WTC11 (cell line): ENCODE measurements around the gene SLC25A10. TPM values are rescaled to one million over a fixed set of nuclear protein-coding genes. Genes with fewer than 3 reads are reported as not detected.

Experiments
- ATAC-seq: fragments of 200-7000 bp; cut with Tn5 transposase; 2 replicates; pipeline ENCODE4 v1.10.0; 2021; ENCODE audit warnings: mild to moderate bottlenecking, moderate library complexity
- CTCF ChIA-PET: fragments of 300-600 bp; sonication (Branson Sonifier 250); formaldehyde crosslinking; loops from one replicate; lab custom pipeline; 2021; ENCODE audit warnings: antibody characterized with exemption; lab: Charles Lee
- POLR2A ChIA-PET: fragments of 350-600 bp; sonication (Branson Sonifier 250); formaldehyde crosslinking; loops from one replicate; lab custom pipeline; 2021; ENCODE audit warnings: antibody characterized with exemption; lab: Charles Lee
- DNase-seq: peaks from one replicate; pipeline ENCODE4 v3.0.0; 2021; ENCODE audit warnings: low spot score
- H3K27ac Mint-ChIP-seq: 2 replicates; pipeline ENCODE4 v1.8.0; 2021; ENCODE audit warnings: mixed read lengths
- H3K27me3 Mint-ChIP-seq: 2 replicates; pipeline ENCODE4 v1.8.0; 2021; ENCODE audit warnings: low read depth, mild to moderate bottlenecking, moderate library complexity, mixed read lengths
- H3K36me3 Mint-ChIP-seq: 2 replicates; pipeline ENCODE4 v1.8.0; 2021; ENCODE audit warnings: mixed read lengths
- H3K4me1 Mint-ChIP-seq: 2 replicates; pipeline ENCODE4 v1.8.0; 2022; ENCODE audit warnings: mixed read lengths
- H3K4me3 Mint-ChIP-seq: 2 replicates; pipeline ENCODE4 v1.8.0; 2021; ENCODE audit warnings: mild to moderate bottlenecking, moderate library complexity, mixed read lengths
- H3K9me3 Mint-ChIP-seq: 2 replicates; pipeline ENCODE4 v1.8.0; 2021; ENCODE audit warnings: mixed read lengths
- CREM ChIP-seq: sonication (generic); formaldehyde crosslinking; IDR thresholded peaks from 2 replicates; pipeline ENCODE4 v1.8.1; 2022; ENCODE audit warnings: mild to moderate bottlenecking, missing genetic modification reagents, moderate library complexity
- EMX1 ChIP-seq: fragments of 250-450 bp; sonication (Bioruptor Pico); IDR thresholded peaks from 2 replicates; pipeline ENCODE4 v1.8.0; 2021; ENCODE audit warnings: mild to moderate bottlenecking
- FOXP4 ChIP-seq: sonication (generic); formaldehyde crosslinking; IDR thresholded peaks from 2 replicates; pipeline ENCODE4 v1.8.0; 2022; ENCODE audit warnings: mild to moderate bottlenecking, missing genetic modification reagents
- GABPB1 ChIP-seq: sonication (generic); formaldehyde crosslinking; IDR thresholded peaks from 2 replicates; pipeline ENCODE4 v1.8.1; 2023; ENCODE audit warnings: mild to moderate bottlenecking, missing genetic modification reagents
- GRHL2 ChIP-seq: fragments of 250-450 bp; sonication (Bioruptor Pico); IDR thresholded peaks from 2 replicates; pipeline ENCODE4 v1.8.0; 2022; ENCODE audit warnings: mild to moderate bottlenecking, moderate library complexity; ENCODE audit not compliant: insufficient replicate concordance, severe bottlenecking
- GTF2I ChIP-seq: fragments of 250-450 bp; sonication (Bioruptor Pico); conservative IDR thresholded peaks from 2 replicates; pipeline ENCODE4 v1.4.0; 2021; ENCODE audit warnings: mild to moderate bottlenecking
- IRF2 ChIP-seq: sonication (generic); formaldehyde crosslinking; IDR thresholded peaks from 2 replicates; pipeline ENCODE4 v1.8.0; 2022; ENCODE audit warnings: low read depth, missing genetic modification reagents, borderline replicate concordance
- NFE2L1 ChIP-seq: sonication (generic); formaldehyde crosslinking; IDR thresholded peaks from 2 replicates; pipeline ENCODE4 v1.8.1; 2023; ENCODE audit warnings: missing genetic modification reagents
- SMAD3 ChIP-seq: sonication (generic); formaldehyde crosslinking; IDR thresholded peaks from 2 replicates; pipeline ENCODE4 v1.8.0; 2022; ENCODE audit warnings: missing genetic modification reagents, mild to moderate bottlenecking, borderline replicate concordance
- TCF7 ChIP-seq: sonication (generic); formaldehyde crosslinking; IDR thresholded peaks from 2 replicates; pipeline ENCODE4 v1.8.0; 2022; ENCODE audit warnings: mild to moderate bottlenecking, low read depth, missing genetic modification reagents, moderate library complexity
- TEAD1 ChIP-seq: sonication (generic); formaldehyde crosslinking; IDR thresholded peaks from 2 replicates; pipeline ENCODE4 v1.8.0; 2022; ENCODE audit warnings: mild to moderate bottlenecking, missing genetic modification reagents
- TP53 ChIP-seq: sonication (generic); formaldehyde crosslinking; IDR thresholded peaks from 2 replicates; pipeline ENCODE4 v1.8.1; 2023; ENCODE audit warnings: mild to moderate bottlenecking, missing genetic modification reagents
- ZBTB43 ChIP-seq: sonication (generic); formaldehyde crosslinking; IDR thresholded peaks from 2 replicates; pipeline ENCODE4 v1.8.1; 2023; ENCODE audit warnings: mild to moderate bottlenecking, missing genetic modification reagents
- ZNF219 ChIP-seq: sonication (generic); formaldehyde crosslinking; IDR thresholded peaks from 2 replicates; pipeline ENCODE4 v1.8.0; 2023; ENCODE audit warnings: missing genetic modification reagents, mild to moderate bottlenecking, borderline replicate concordance
- ZNF317 ChIP-seq: sonication (generic); formaldehyde crosslinking; IDR thresholded peaks from 2 replicates; pipeline ENCODE4 v1.8.1; 2023; ENCODE audit warnings: low read depth, mild to moderate bottlenecking, moderate library complexity, missing genetic modification reagents, borderline replicate concordance
- total RNA-seq: library from RNA; stranded (reverse); gene quantifications from 3 replicates; pipeline ENCODE4 v1.2.3, GENCODE V29; 2021
- TF ChIP-seq, protein P1 (sequence below): sonication (generic); formaldehyde crosslinking; IDR thresholded peaks from 2 replicates; pipeline ENCODE4 v1.8.0; 2022; ENCODE audit warnings: missing genetic modification reagents
- TF ChIP-seq, protein P2 (sequence below): sonication (generic); formaldehyde crosslinking; IDR thresholded peaks from 2 replicates; pipeline ENCODE4 v1.8.1; 2022; ENCODE audit warnings: low read depth, missing genetic modification reagents, borderline replicate concordance
- TF ChIP-seq, protein P3 (sequence below): fragments of 250-450 bp; sonication (Bioruptor Pico); IDR thresholded peaks from 2 replicates; pipeline ENCODE4 v1.9.0; 2021; ENCODE audit warnings: mild to moderate bottlenecking

The SLC25A10 gene
- total RNA-seq, 1 experiment from 2014 or later = 38.7 TPM

GRCh38 chr17:81715872-81716673, 4.0 kb downstream of the SLC25A10 start:
- Mint-ChIP-seq H3K4me3 (no peak overlapping the region), H3K36me3 (0 out of 2 replicates have a peak, but pooled peaks cover 4% of the 10 kb centered on the region)
- CTCF ChIA-PET = interaction anchor here (0.9 to 1.0 kb wide), 2 partner anchors 117 to 151 kb away, joined by 3 to 4 read pairs; partner anchors contain the start of gene MCRIP1

DNA sequence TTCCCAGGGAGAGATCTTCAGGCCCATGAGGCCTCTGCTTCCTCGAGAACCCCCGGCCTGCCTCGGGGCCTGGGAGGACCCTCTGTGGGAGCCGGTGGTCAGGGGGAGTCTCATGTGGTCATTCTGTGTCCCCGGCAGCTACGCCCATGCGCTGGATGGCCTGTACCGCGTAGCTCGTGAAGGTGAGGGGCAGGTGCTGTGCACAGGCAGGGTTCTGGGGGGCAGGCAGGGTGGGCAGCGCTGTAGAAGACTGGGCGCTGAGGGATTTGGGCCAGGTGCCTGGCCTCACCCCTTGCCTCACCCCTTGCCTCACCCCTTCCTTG, 4.6 kb downstream of the SLC25A10 start:
- TF ChIP-seq TEAD1 (CRISPR knock-in tag) (no peak), FOXP4 (CRISPR knock-in tag) (no peak), ZNF317 (CRISPR knock-in tag) (no peak), ZNF219 (no peak)
- Mint-ChIP-seq H3K27ac (no peak overlapping the region), H3K4me3 (no peak overlapping the region), H3K9me3 (no peaks in the 10 kb centered on the region), H3K36me3 (0 out of 2 replicates have a peak, but pooled peaks cover 4% of the 10 kb centered on the region), H3K4me1 (peaks cover 7% of the 10 kb centered on the region), H3K27me3 (peaks cover 2% of the 10 kb centered on the region; the same call in 1 of the 2 replicates)
- POLR2A ChIA-PET = interaction anchor here (0.5 kb wide), 1 partner anchor 79 kb away, joined by 3 read pairs; no protein-coding TSS in a partner anchor
- ATAC-seq (no peak), DNase-seq (no peak)
- CTCF ChIA-PET = interaction anchor here (1.0 kb wide), 1 partner anchor 151 kb away, joined by 4 read pairs; no protein-coding TSS in a partner anchor

More at GRCh38 chr17:81715872-81716673, 4.0 kb downstream of the SLC25A10 start:
- DNase-seq (no peak), ATAC-seq (no peak)
- POLR2A ChIA-PET = interaction anchor here (0.5 kb wide), 1 partner anchor 80 kb away, joined by 3 read pairs; no protein-coding TSS in a partner anchor
- Mint-ChIP-seq H3K9me3 (no peaks in the 10 kb centered on the region), H3K27me3 (peaks cover 2% of the 10 kb centered on the region; the same call in 1 of the 2 replicates), H3K4me1 (peaks cover 8% of the 10 kb centered on the region), H3K27ac (no peak overlapping the region)
- TF ChIP-seq ZBTB43 (CRISPR knock-in tag) (no peak), CREM (no peak), GRHL2 (CRISPR knock-in tag) (no peak), IRF2 (no peak), GTF2I (CRISPR knock-in tag) (no peak), GABPB1 (no peak), NFE2L1 (CRISPR knock-in tag) (no peak), SMAD3 (CRISPR knock-in tag) (no peak), EMX1 (CRISPR knock-in tag) (no peak), TP53 (CRISPR knock-in tag) (no peak), ZNF317 (CRISPR knock-in tag) (no peak), TCF7 (no peak)
- TF ChIP-seq, protein P1, sequence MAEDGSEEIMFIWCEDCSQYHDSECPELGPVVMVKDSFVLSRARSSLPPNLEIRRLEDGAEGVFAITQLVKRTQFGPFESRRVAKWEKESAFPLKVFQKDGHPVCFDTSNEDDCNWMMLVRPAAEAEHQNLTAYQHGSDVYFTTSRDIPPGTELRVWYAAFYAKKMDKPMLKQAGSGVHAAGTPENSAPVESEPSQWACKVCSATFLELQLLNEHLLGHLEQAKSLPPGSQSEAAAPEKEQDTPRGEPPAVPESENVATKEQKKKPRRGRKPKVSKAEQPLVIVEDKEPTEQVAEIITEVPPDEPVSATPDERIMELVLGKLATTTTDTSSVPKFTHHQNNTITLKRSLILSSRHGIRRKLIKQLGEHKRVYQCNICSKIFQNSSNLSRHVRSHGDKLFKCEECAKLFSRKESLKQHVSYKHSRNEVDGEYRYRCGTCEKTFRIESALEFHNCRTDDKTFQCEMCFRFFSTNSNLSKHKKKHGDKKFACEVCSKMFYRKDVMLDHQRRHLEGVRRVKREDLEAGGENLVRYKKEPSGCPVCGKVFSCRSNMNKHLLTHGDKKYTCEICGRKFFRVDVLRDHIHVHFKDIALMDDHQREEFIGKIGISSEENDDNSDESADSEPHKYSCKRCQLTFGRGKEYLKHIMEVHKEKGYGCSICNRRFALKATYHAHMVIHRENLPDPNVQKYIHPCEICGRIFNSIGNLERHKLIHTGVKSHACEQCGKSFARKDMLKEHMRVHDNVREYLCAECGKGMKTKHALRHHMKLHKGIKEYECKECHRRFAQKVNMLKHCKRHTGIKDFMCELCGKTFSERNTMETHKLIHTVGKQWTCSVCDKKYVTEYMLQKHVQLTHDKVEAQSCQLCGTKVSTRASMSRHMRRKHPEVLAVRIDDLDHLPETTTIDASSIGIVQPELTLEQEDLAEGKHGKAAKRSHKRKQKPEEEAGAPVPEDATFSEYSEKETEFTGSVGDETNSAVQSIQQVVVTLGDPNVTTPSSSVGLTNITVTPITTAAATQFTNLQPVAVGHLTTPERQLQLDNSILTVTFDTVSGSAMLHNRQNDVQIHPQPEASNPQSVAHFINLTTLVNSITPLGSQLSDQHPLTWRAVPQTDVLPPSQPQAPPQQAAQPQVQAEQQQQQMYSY = no peak
- TF ChIP-seq, protein P2, sequence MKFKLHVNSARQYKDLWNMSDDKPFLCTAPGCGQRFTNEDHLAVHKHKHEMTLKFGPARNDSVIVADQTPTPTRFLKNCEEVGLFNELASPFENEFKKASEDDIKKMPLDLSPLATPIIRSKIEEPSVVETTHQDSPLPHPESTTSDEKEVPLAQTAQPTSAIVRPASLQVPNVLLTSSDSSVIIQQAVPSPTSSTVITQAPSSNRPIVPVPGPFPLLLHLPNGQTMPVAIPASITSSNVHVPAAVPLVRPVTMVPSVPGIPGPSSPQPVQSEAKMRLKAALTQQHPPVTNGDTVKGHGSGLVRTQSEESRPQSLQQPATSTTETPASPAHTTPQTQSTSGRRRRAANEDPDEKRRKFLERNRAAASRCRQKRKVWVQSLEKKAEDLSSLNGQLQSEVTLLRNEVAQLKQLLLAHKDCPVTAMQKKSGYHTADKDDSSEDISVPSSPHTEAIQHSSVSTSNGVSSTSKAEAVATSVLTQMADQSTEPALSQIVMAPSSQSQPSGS = no peak
- TF ChIP-seq, protein P3, sequence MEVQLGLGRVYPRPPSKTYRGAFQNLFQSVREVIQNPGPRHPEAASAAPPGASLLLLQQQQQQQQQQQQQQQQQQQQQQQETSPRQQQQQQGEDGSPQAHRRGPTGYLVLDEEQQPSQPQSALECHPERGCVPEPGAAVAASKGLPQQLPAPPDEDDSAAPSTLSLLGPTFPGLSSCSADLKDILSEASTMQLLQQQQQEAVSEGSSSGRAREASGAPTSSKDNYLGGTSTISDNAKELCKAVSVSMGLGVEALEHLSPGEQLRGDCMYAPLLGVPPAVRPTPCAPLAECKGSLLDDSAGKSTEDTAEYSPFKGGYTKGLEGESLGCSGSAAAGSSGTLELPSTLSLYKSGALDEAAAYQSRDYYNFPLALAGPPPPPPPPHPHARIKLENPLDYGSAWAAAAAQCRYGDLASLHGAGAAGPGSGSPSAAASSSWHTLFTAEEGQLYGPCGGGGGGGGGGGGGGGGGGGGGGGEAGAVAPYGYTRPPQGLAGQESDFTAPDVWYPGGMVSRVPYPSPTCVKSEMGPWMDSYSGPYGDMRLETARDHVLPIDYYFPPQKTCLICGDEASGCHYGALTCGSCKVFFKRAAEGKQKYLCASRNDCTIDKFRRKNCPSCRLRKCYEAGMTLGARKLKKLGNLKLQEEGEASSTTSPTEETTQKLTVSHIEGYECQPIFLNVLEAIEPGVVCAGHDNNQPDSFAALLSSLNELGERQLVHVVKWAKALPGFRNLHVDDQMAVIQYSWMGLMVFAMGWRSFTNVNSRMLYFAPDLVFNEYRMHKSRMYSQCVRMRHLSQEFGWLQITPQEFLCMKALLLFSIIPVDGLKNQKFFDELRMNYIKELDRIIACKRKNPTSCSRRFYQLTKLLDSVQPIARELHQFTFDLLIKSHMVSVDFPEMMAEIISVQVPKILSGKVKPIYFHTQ = no peak
